DND-41 (cell line): ENCODE data around the gene ARHGAP32.
"Not testable (repeated sequence)": the region's sequence is repeated elsewhere in the genome, so short reads cannot be mapped to it uniquely, and the experiment has no call there.

ENCODE experiments used
- ATAC-seq: fragments of 200-7000 bp; cut with Tn5 transposase; 3 replicates; pipeline ENCODE4 v1.9.1; 2021; ENCODE audit warnings: low read depth; ENCODE audit not compliant: insufficient read depth
- DNase-seq: peaks from one replicate; pipeline ENCODE4 v3.0.0-alpha.2; 2020
- H2AFZ ChIP-seq: 2 replicates; pipeline ENCODE4 v1.6.0; 2012; ENCODE audit warnings: low read depth, low read length
- H3K27ac ChIP-seq: 2 replicates; pipeline ENCODE4 v1.5.1; 2012; ENCODE audit warnings: low read length, inconsistent platforms
- H3K27me3 ChIP-seq: fragments of 200-600 bp; sonication (generic); 2 replicates; pipeline ENCODE4 v1.6.0; 2012; ENCODE audit warnings: low read length, mild to moderate bottlenecking, inconsistent platforms; ENCODE audit not compliant: insufficient read depth, poor library complexity
- H3K36me3 ChIP-seq: 2 replicates; pipeline ENCODE4 v1.5.1; 2012; ENCODE audit warnings: low read length, inconsistent platforms; ENCODE audit not compliant: insufficient read depth
- H3K4me1 ChIP-seq: 2 replicates; pipeline ENCODE4 v1.5.1; 2012; ENCODE audit warnings: mild to moderate bottlenecking, low read length; ENCODE audit not compliant: insufficient read depth
- H3K4me2 ChIP-seq: 2 replicates; pipeline ENCODE4 v1.6.0; 2012; ENCODE audit warnings: mild to moderate bottlenecking, moderate library complexity, low read length, inconsistent platforms; ENCODE audit not compliant: insufficient read depth
- H3K4me3 ChIP-seq, 2 experiments: fragments of 200-600 bp in 1 of 2; shearing (Covaris generic) in 1 of 2; 2 replicates each; pipeline ENCODE4 v1.5.1; 2012 to 2016; ENCODE audit warnings: inconsistent platforms in 2 of 2, low read length in 2 of 2, mild to moderate bottlenecking in 2 of 2, low read depth in 1 of 2, moderate library complexity in 1 of 2
- H3K79me2 ChIP-seq: 2 replicates; pipeline ENCODE4 v1.6.0; 2012; ENCODE audit warnings: low read length, inconsistent platforms; ENCODE audit not compliant: insufficient read depth
- H3K9ac ChIP-seq: 2 replicates; pipeline ENCODE4 v1.6.0; 2012; ENCODE audit warnings: low read depth, mild to moderate bottlenecking, inconsistent platforms, low read length, moderate library complexity
- H3K9me3 ChIP-seq: 2 replicates; pipeline ENCODE4 v1.5.1; 2012; ENCODE audit warnings: low read length, moderate library complexity, mild to moderate bottlenecking, inconsistent platforms; ENCODE audit not compliant: insufficient read depth, severe bottlenecking
- H4K20me1 ChIP-seq: 2 replicates; pipeline ENCODE4 v1.6.0; 2012; ENCODE audit warnings: low read length; ENCODE audit not compliant: insufficient read depth
- CTCF ChIP-seq: IDR thresholded peaks from 2 replicates; pipeline ENCODE4 v1.5.1; 2012; ENCODE audit warnings: borderline replicate concordance, low read length, moderate library complexity, mild to moderate bottlenecking; ENCODE audit not compliant: poor library complexity, severe bottlenecking; ENCODE audit errors: extremely low read depth
- EZH2 ChIP-seq: IDR thresholded peaks from 3 replicates; pipeline ENCODE4 v1.6.1; 2012; ENCODE audit warnings: borderline replicate concordance, low read depth, mild to moderate bottlenecking, moderate library complexity, low read length, inconsistent platforms; ENCODE audit not compliant: severe bottlenecking

The ARHGAP32 gene

GRCh38 chr11:128919635-128920034, 272.5 kb downstream of the ARHGAP32 start:
- not testable (repeated sequence) for H3K79me2 ChIP-seq, H3K27ac ChIP-seq, H3K9ac ChIP-seq, DNase-seq, H3K4me3 ChIP-seq, H3K9me3 ChIP-seq, H3K36me3 ChIP-seq, H3K4me2 ChIP-seq, H4K20me1 ChIP-seq, ATAC-seq, H3K4me1 ChIP-seq, H2AFZ ChIP-seq
- peaks cover 13% of the 10 kb centered on the region for H3K27me3 ChIP-seq

- H2AFZ ChIP-seq: no peak overlapping the region
- H3K79me2 ChIP-seq: no peaks in the 10 kb centered on the region
- peaks cover 13% of the 10 kb centered on the region for H3K27me3 ChIP-seq
- ATAC-seq (no peak), DNase-seq (no peak)
- no peaks in the 10 kb centered on the region for H3K36me3 ChIP-seq
- H3K4me3 ChIP-seq: no peak overlapping the region
- H3K27ac ChIP-seq: no peak overlapping the region
- no peaks in the 10 kb centered on the region for H4K20me1 ChIP-seq
- no peaks in the 10 kb centered on the region for H3K4me1 ChIP-seq
- no peak overlapping the region for H3K4me2 ChIP-seq
- H3K9ac ChIP-seq: no peak overlapping the region
- TF ChIP-seq EZH2 (no peak), CTCF (no peak)
- H3K9me3 ChIP-seq: no peaks in the 10 kb centered on the region
These were observed 272.9 kb downstream of the ARHGAP32 start for GRCh38 chr11:128919216-128919615.

GRCh38 chr11:128917144-128917724, 274.9 kb downstream of the ARHGAP32 start:
- DNase-seq (no peak), ATAC-seq (no peak)
- Histone ChIP-seq H3K4me1 (no peaks in the 10 kb centered on the region), H3K36me3 (no peaks in the 10 kb centered on the region), H4K20me1 (no peaks in the 10 kb centered on the region), H2AFZ (no peak overlapping the region), H3K79me2 (no peaks in the 10 kb centered on the region), H3K27ac (no peak overlapping the region), H3K27me3 (peaks cover 13% of the 10 kb centered on the region), H3K9ac (no peak overlapping the region), H3K4me3 (no peak overlapping the region), H3K4me2 (no peak overlapping the region), H3K9me3 (no peaks in the 10 kb centered on the region)
- no peak for TF ChIP-seq EZH2
- no peak for TF ChIP-seq CTCF

- DNase-seq (no peak), ATAC-seq (no peak)
- H3K27me3 ChIP-seq: peaks cover 13% of the 10 kb centered on the region
- H3K4me3 ChIP-seq: no peak overlapping the region
- H3K9me3 ChIP-seq: no peaks in the 10 kb centered on the region
- no peaks in the 10 kb centered on the region for H3K79me2 ChIP-seq
- no peak overlapping the region for H3K27ac ChIP-seq
- no peaks in the 10 kb centered on the region for H3K36me3 ChIP-seq
- H3K4me2 ChIP-seq: no peak overlapping the region
- TF ChIP-seq EZH2 (no peak), CTCF (no peak)
- H2AFZ ChIP-seq: no peak overlapping the region
- no peaks in the 10 kb centered on the region for H4K20me1 ChIP-seq
- H3K4me1 ChIP-seq: no peaks in the 10 kb centered on the region
- no peak overlapping the region for H3K9ac ChIP-seq
These were observed 275.4 kb downstream of the ARHGAP32 start for GRCh38 chr11:128916681-128917080.
